HepG2 (cell line): ENCODE results near the gene PPP4C.

Experiments
- KMT2B ChIP-seq: IDR thresholded peaks from 2 replicates; pipeline ENCODE4 v1.6.1; 2016; ENCODE audit warnings: missing genetic modification reagents, missing compliant biosample characterization
- NFYB ChIP-seq: sonication (generic); formaldehyde crosslinking; IDR thresholded peaks from 2 replicates; pipeline ENCODE4 v1.4.0; 2020; ENCODE audit warnings: missing genetic modification reagents
- POLR2A ChIP-seq, 2 experiments: IDR thresholded peaks; 2 replicates each; pipeline ENCODE4 v1.6.1; 2011; ENCODE audit warnings: low read depth in 2 of 2, low read length in 2 of 2, mild to moderate bottlenecking in 1 of 2, moderate library complexity in 1 of 2; ENCODE audit not compliant: insufficient read depth in 1 of 2
- PPARG ChIP-seq: conservative IDR thresholded peaks from 2 replicates; pipeline ENCODE4 v1.6.1; 2016; ENCODE audit warnings: missing biosample characterization, missing genetic modification reagents
- SETDB1 ChIP-seq: sonication (generic); formaldehyde crosslinking; IDR thresholded peaks from 2 replicates; pipeline ENCODE4 v1.5.1; 2020; ENCODE audit warnings: missing genetic modification reagents, mild to moderate bottlenecking, borderline replicate concordance
- TARDBP ChIP-seq: sonication (generic); formaldehyde crosslinking; IDR thresholded peaks from 2 replicates; pipeline ENCODE4 v1.8.0; 2022; ENCODE audit warnings: mild to moderate bottlenecking, missing genetic modification reagents
- YY1 ChIP-seq: IDR thresholded peaks from 2 replicates; pipeline ENCODE4 v1.6.1; 2011; ENCODE audit warnings: low read length, low read depth, moderate library complexity, mild to moderate bottlenecking; ENCODE audit not compliant: insufficient read depth, insufficient replicate concordance
- ZFP36L1 ChIP-seq: sonication (generic); formaldehyde crosslinking; IDR thresholded peaks from 2 replicates; pipeline ENCODE4 v1.8.0; 2022; ENCODE audit warnings: mild to moderate bottlenecking, missing genetic modification reagents, moderate library complexity
- ZMYM4 ChIP-seq: sonication (generic); formaldehyde crosslinking; IDR thresholded peaks from 2 replicates; pipeline ENCODE4 v1.8.1; 2023; ENCODE audit warnings: mild to moderate bottlenecking, missing genetic modification reagents
- ZNF660 ChIP-seq: sonication (generic); formaldehyde crosslinking; IDR thresholded peaks from 2 replicates; pipeline ENCODE4 v1.5.1; 2020; ENCODE audit warnings: mild to moderate bottlenecking, low read depth, missing genetic modification reagents, borderline replicate concordance
- TF ChIP-seq, protein P1 (sequence below): sonication (generic); formaldehyde crosslinking; IDR thresholded peaks from 2 replicates; pipeline ENCODE4 v1.4.0; 2020; ENCODE audit warnings: mild to moderate bottlenecking, low read depth, missing genetic modification reagents
- TF ChIP-seq, protein P2 (sequence below): sonication (generic); formaldehyde crosslinking; IDR thresholded peaks from 2 replicates; pipeline ENCODE4 v1.5.0; 2020; ENCODE audit warnings: mild to moderate bottlenecking, missing genetic modification reagents, moderate library complexity
- TF ChIP-seq, protein P3 (sequence below): sonication (generic); formaldehyde crosslinking; IDR thresholded peaks from 2 replicates; pipeline ENCODE4 v1.8.1; 2023; ENCODE audit warnings: missing genetic modification reagents, inconsistent platforms, borderline replicate concordance
- TF ChIP-seq, protein P4 (sequence below): IDR thresholded peaks from 2 replicates; pipeline ENCODE4 v1.6.1; 2016; ENCODE audit warnings: control low read depth

DNA sequence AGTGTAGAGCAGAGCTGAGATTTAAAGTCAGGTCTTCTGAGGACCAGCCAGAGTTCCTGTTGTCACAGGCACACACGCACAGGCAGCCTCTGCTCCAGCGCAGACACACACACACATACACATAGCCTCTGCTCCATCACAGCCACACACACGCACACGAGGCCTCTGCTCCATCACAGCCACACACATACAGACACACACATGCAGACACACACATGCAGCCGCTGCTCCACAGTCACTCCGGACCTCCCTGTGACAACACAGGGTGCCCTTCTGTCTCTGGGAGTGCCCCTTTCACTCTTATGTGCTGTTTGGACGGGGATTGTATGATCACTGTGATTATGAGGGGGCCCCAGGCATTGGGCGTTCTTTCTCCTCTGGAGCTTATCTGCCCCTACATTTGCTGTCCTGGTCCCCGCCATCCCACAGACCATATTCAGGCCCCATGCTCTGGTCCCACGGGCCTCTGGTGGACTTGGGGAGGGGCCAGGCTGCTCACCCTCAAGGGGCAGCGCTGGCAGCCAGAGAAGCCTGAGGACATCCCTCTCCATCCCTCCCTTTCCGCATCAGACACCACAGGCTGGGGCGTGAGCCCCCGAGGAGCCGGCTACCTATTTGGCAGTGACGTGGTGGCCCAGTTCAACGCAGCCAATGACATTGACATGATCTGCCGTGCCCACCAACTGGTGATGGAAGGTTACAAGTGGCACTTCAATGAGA, 8.5 kb downstream of the PPP4C start:
- TF ChIP-seq KMT2B (CRISPR knock-in tag), result no peak
- TF ChIP-seq SETDB1 (CRISPR knock-in tag), result no peak
- TF ChIP-seq PPARG (CRISPR knock-in tag), result no peak
- TF ChIP-seq, protein P1, sequence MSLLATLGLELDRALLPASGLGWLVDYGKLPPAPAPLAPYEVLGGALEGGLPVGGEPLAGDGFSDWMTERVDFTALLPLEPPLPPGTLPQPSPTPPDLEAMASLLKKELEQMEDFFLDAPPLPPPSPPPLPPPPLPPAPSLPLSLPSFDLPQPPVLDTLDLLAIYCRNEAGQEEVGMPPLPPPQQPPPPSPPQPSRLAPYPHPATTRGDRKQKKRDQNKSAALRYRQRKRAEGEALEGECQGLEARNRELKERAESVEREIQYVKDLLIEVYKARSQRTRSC, result no peak
- TF ChIP-seq TARDBP (CRISPR knock-in tag), result no peak
- TF ChIP-seq ZNF660 (CRISPR knock-in tag), result no peak
- TF ChIP-seq, protein P2, sequence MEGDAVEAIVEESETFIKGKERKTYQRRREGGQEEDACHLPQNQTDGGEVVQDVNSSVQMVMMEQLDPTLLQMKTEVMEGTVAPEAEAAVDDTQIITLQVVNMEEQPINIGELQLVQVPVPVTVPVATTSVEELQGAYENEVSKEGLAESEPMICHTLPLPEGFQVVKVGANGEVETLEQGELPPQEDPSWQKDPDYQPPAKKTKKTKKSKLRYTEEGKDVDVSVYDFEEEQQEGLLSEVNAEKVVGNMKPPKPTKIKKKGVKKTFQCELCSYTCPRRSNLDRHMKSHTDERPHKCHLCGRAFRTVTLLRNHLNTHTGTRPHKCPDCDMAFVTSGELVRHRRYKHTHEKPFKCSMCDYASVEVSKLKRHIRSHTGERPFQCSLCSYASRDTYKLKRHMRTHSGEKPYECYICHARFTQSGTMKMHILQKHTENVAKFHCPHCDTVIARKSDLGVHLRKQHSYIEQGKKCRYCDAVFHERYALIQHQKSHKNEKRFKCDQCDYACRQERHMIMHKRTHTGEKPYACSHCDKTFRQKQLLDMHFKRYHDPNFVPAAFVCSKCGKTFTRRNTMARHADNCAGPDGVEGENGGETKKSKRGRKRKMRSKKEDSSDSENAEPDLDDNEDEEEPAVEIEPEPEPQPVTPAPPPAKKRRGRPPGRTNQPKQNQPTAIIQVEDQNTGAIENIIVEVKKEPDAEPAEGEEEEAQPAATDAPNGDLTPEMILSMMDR (CRISPR knock-in tag), result no peak
- TF ChIP-seq, protein P3, sequence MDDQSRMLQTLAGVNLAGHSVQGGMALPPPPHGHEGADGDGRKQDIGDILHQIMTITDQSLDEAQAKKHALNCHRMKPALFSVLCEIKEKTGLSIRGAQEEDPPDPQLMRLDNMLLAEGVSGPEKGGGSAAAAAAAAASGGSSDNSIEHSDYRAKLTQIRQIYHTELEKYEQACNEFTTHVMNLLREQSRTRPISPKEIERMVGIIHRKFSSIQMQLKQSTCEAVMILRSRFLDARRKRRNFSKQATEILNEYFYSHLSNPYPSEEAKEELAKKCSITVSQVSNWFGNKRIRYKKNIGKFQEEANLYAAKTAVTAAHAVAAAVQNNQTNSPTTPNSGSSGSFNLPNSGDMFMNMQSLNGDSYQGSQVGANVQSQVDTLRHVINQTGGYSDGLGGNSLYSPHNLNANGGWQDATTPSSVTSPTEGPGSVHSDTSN (CRISPR knock-in tag), result no peak
- TF ChIP-seq, protein P4, sequence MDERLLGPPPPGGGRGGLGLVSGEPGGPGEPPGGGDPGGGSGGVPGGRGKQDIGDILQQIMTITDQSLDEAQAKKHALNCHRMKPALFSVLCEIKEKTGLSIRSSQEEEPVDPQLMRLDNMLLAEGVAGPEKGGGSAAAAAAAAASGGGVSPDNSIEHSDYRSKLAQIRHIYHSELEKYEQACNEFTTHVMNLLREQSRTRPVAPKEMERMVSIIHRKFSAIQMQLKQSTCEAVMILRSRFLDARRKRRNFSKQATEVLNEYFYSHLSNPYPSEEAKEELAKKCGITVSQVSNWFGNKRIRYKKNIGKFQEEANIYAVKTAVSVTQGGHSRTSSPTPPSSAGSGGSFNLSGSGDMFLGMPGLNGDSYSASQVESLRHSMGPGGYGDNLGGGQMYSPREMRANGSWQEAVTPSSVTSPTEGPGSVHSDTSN (CRISPR knock-in tag), result no peak
- TF ChIP-seq NFYB (CRISPR knock-in tag), result no peak
- no peak for TF ChIP-seq ZMYM4 (CRISPR knock-in tag)
- TF ChIP-seq POLR2A (IDR thresholded peaks at IDR 0.05; ENCODE audit: insufficient read depth in 1 of 2, low read depth in 2 of 2, low read length in 2 of 2), result no peak
- no peak for TF ChIP-seq YY1
- no peak for TF ChIP-seq ZFP36L1 (CRISPR knock-in tag)
